Cerebellar cortex (tissue), 1 donor: ENCODE measurements around the gene HEATR5A.
A peak's percentile ranks its signal among the peaks of the same experiment; 100 is the strongest.
"Not testable (repeated sequence)": the region's sequence is repeated elsewhere in the genome, so short reads cannot be mapped to it uniquely, and the experiment has no call there.

Experiments used
- DNase-seq: peaks from one replicate; pipeline ENCODE4 v3.0.0-alpha.2; 2015; ENCODE audit warnings: low spot score

Gene HEATR5A

GRCh38 chr14:31329876-31330521 is 90.4 kb downstream of the HEATR5A start:
- DNase-seq, result not testable (repeated sequence)

- no peak for DNase-seq
Measured at GRCh38 chr14:31326111-31326510, 94.2 kb downstream of the HEATR5A start.

- DNase-seq, result no peak
Measured at GRCh38 chr14:31323419-31323818, 96.9 kb downstream of the HEATR5A start.

GRCh38 chr14:31320922-31321766 is 99.2 kb downstream of the HEATR5A start:
- DNase-seq, result no peak

- peak; percentile 18 for DNase-seq
Measured at GRCh38 chr14:31320216-31320615, 100.1 kb downstream of the HEATR5A start.

- DNase-seq, result no peak
Measured at GRCh38 chr14:31319701-31320100, 100.6 kb downstream of the HEATR5A start.

- no peak for DNase-seq
Measured at GRCh38 chr14:31312934-31313333, 107.4 kb downstream of the HEATR5A start.

- not testable (repeated sequence) for DNase-seq
Measured at GRCh38 chr14:31312370-31312769, 108.0 kb downstream of the HEATR5A start.

- no peak for DNase-seq
Measured at GRCh38 chr14:31307618-31308017, 112.7 kb downstream of the HEATR5A start.

- no peak for DNase-seq
Measured at GRCh38 chr14:31307198-31307597, 113.2 kb downstream of the HEATR5A start.

- DNase-seq, result no peak
Measured at GRCh38 chr14:31303654-31304053, 116.7 kb downstream of the HEATR5A start.

- DNase-seq, result no peak
Measured at GRCh38 chr14:31300883-31301282, 119.5 kb downstream of the HEATR5A start.

- DNase-seq, result no peak
Measured at GRCh38 chr14:31300296-31300695, 120.1 kb downstream of the HEATR5A start.

- no peak for DNase-seq
Measured at GRCh38 chr14:31297701-31298344, 122.5 kb downstream of the HEATR5A start.

- no peak for DNase-seq
Measured at GRCh38 chr14:31297112-31297511, 123.2 kb downstream of the HEATR5A start.

GRCh38 chr14:31294746-31295405 is 125.5 kb downstream of the HEATR5A start:
- DNase-seq, result no peak

- DNase-seq, result no peak
Measured at GRCh38 chr14:31292937-31293616, 127.3 kb downstream of the HEATR5A start.

GRCh38 chr14:31291210-31291609 is 129.1 kb downstream of the HEATR5A start:
- DNase-seq, result no peak

- no peak for DNase-seq
Measured at GRCh38 chr14:31287294-31287972, 132.9 kb downstream of the HEATR5A start.

- peak; percentile 14 for DNase-seq
Measured at GRCh38 chr14:31286456-31287293, 133.7 kb downstream of the HEATR5A start.
